Stimulated activated CD8-positive, alpha-beta memory T cell treated with anti-CD3 and anti-CD28 coated beads, Interleukin-7, amount 100 ng/mL, for 1 hour (primary cell): ENCODE measurements around the gene C4BPA.

ENCODE experiments used
- DNase-seq, 2 donors: peaks; one replicate each; pipeline ENCODE4 v3.0.0-alpha.2; 2020; ENCODE audit warnings: low read depth in 2 of 2

The C4BPA gene

GRCh38 chr1:207103892-207104373, at the start of gene C4BPA:
Gene C4BPA (plus strand): TSS chr1:207104233. CDS start chr1:207113026, 8,793 bp downstream.
- DNase-seq, result no peak

GRCh38 chr1:207054491-207054890, 49.5 kb upstream of the C4BPA start:
- no peak for DNase-seq

- no peak for DNase-seq
Observed at GRCh38 chr1:207055386-207056001, 48.5 kb upstream of the C4BPA start.

- no peak for DNase-seq
Observed at GRCh38 chr1:207056673-207057072, 47.4 kb upstream of the C4BPA start.

- no peak for DNase-seq
Observed at GRCh38 chr1:207058252-207058651, 45.8 kb upstream of the C4BPA start.

GRCh38 chr1:207058878-207059867, 44.9 kb upstream of the C4BPA start:
- DNase-seq, result no peak

GRCh38 chr1:207059881-207060280, 44.2 kb upstream of the C4BPA start:
- no peak for DNase-seq

GRCh38 chr1:207060596-207060995, 43.4 kb upstream of the C4BPA start:
- DNase-seq, result no peak

GRCh38 chr1:207062058-207062457, 42.0 kb upstream of the C4BPA start:
- DNase-seq, result no peak

- no peak for DNase-seq
Observed at GRCh38 chr1:207063014-207063413, 41.0 kb upstream of the C4BPA start.

- no peak for DNase-seq
Observed at GRCh38 chr1:207064561-207064960, 39.5 kb upstream of the C4BPA start.

GRCh38 chr1:207067185-207067584, 36.8 kb upstream of the C4BPA start:
- DNase-seq, result no peak

GRCh38 chr1:207067665-207068064, 36.4 kb upstream of the C4BPA start:
- DNase-seq, result no peak

GRCh38 chr1:207069061-207069460, 35.0 kb upstream of the C4BPA start:
- DNase-seq, result no peak

GRCh38 chr1:207069858-207070506, 34.1 kb upstream of the C4BPA start:
- DNase-seq, result no peak

- DNase-seq, result no peak
Observed at GRCh38 chr1:207070811-207071210, 33.2 kb upstream of the C4BPA start.

- no peak for DNase-seq
Observed at GRCh38 chr1:207071426-207071825, 32.6 kb upstream of the C4BPA start.

- DNase-seq, result no peak
Observed at GRCh38 chr1:207072233-207072632, 31.8 kb upstream of the C4BPA start.

- DNase-seq, result no peak
Observed at GRCh38 chr1:207073906-207074820, 29.9 kb upstream of the C4BPA start.

GRCh38 chr1:207076181-207076955, 27.7 kb upstream of the C4BPA start:
- no peak for DNase-seq
